GM18517 (cell line): ENCODE measurements around the gene OR10G7.

Experiments used
- ATAC-seq: cut with Tn5 transposase; IDR thresholded peaks from one replicate; pipeline ENCODE4 v1.9.1; 2021; ENCODE audit warnings: mild to moderate bottlenecking, moderate library complexity; ENCODE audit not compliant: unreplicated experiment

Gene OR10G7

GRCh38 chr11:124041254-124041653 is at the start of gene OR10G7:
Gene OR10G7, minus strand, starts transcription at chr11:124041325. Its CDS starts 2,324 bp downstream, at chr11:124039001.
- ATAC-seq = no peak

DNA sequence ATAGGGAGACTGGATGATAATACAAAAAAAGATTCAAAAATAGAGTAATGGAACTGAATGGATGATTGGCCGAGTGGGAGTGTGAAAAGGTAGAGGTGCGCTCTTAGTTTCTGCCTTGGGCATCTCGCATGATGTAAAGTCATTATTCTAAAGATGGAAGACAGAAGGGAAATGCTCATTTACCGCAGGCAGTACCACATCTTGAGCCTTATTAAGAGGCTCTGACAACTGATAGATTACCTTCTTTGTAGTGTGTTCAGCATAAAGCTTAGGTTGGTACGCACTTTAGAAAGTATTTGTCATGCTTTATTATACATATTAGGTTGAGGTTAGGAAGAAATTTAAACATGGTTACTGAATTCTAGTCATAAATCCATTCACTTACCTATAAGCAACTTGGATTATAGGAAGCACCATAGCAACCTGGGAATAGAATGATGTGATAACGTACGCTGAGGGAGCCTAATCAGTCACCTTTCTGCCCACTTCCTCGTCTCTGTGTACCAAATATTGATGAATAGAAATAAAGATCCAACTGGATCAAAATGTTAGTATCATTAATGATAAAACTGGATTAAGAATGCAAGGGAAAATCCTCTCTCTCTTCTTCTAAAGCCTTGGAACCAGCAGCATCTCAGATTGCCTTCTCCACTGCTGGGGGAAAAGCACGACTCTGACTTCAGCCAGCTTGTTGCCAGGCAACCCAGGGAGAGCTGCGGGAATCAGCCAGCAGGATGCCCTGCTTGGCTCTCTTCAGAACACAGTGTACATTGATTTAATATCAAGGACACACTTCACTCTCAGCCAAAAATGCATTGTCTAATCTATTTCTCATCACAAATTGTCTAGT is 45.1 kb upstream of the OR10G7 start:
- no peak for ATAC-seq

GRCh38 chr11:124085583-124085982 is 44.5 kb upstream of the OR10G7 start:
- no peak for ATAC-seq

GRCh38 chr11:124082371-124082770 is 41.2 kb upstream of the OR10G7 start:
- no peak for ATAC-seq

DNA sequence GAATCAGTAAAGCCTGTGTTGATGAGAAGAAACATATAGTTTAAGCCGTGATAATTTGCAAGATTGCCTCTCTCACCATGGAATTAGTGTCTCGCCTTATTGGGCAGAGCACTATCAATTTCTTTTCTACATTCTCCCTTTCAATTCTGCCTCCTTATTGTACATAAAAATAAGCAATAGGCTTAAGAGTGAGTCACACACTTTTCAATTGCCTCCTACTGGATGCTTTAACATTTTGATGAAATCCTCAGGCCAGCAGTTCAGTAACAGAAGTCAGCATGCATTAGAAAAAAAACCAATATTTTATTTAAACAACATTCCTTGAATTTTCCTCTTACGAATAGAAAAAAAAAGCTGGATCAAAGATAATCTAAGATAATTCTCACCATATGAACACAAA is 40.4 kb upstream of the OR10G7 start:
- ATAC-seq = no peak

DNA sequence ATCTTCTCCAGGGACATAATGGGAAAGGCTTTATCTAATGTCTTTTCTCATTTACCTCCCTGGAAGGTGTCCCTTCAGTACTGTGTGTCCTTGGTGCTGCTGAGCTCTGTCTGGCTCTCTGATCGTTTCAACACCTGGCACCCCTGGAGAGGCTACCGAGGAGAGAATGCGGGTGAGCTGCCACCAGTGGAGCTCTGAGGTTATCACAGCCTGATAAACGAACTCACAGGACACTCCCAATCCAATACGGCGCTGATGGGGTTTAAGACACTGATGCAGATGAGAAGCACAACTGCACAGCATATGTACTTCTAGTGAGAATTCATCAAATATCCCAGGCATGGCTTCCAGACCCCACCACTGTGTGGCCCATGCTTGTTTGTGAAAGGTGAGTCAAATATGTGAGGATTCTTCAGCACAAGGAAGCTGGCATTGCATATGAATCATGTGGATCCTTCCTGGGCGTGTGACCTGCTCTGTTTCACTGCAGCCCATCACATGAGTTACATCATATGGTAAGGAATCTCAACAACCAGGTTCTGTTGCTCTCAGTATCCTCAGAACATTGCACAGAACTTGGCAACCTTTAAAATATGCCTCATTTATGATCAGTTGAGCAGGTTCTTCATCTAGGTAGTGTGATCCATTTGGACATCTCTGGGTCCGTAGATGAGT is 39.3 kb upstream of the OR10G7 start:
- no peak for ATAC-seq

DNA sequence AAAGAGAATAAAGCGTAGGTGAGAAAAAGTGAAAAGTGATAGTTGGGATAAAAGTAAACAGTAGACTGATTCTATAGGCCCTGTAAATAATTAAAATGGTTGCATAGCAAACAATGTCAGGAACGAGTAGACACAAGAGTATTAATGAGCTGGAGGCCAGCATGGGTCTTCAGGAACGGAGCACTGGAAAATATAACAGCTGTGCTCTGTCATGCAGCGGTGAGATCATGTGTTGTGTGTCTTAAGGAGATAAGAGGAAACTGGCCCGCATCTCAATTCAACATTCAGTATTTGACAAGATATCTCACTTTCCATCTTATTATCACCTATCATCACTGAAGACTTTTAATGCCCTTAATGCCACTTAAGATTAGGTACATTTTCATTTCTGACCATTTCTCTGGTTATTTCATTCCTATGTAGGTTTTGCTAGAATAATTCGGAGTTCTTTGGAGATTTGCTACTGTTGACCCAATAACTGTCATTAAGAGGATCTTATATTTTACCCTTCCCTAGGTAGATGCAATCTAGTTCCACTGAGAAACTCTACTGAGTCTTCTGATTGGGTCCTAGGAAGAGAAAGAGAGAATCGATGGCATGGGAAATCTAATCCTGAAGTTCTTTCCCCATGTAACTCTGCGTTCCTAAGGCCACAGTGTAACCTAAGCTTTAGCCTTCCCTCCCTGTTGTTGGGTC is 38.7 kb upstream of the OR10G7 start:
- ATAC-seq = no peak

DNA sequence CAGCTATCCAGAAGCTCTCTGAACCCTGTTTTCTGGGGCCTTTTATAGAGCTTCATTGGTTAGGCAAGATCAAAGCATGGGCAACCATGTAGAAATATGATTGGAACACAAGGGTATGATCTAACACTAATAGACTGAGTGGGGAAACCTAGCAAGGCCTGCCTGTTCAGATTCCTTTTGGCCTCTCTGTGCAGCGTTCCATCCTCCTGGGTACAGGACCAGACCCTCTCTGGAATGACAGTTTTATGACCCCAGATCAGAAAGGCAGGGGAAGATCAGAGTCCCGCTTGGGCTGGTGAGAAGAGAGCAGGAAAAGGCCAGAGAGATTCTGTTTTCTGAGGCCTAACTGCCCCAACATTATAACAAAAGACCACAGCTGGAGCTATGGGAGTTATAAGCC is 37.5 kb upstream of the OR10G7 start:
- no peak for ATAC-seq

DNA sequence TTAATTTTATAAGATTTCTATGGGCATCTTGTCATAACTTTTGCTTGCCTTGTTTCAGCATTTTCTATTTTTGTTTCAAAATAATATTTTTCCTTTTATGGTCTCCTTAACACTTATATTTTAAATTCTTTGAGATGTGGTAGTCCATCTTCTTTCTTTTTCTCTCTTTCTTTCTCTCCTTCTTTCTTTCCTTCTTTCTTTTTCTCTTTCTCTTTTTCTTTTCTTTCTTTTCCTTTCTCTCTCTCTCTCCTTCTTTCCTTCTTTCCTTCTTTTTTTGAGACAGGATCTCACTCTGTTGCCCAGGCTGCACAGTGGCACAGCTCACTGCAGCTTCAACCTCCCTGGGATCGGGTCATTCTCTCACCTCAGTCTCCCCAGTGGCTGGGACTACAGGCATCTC is 36.1 kb upstream of the OR10G7 start:
- ATAC-seq = no peak

DNA sequence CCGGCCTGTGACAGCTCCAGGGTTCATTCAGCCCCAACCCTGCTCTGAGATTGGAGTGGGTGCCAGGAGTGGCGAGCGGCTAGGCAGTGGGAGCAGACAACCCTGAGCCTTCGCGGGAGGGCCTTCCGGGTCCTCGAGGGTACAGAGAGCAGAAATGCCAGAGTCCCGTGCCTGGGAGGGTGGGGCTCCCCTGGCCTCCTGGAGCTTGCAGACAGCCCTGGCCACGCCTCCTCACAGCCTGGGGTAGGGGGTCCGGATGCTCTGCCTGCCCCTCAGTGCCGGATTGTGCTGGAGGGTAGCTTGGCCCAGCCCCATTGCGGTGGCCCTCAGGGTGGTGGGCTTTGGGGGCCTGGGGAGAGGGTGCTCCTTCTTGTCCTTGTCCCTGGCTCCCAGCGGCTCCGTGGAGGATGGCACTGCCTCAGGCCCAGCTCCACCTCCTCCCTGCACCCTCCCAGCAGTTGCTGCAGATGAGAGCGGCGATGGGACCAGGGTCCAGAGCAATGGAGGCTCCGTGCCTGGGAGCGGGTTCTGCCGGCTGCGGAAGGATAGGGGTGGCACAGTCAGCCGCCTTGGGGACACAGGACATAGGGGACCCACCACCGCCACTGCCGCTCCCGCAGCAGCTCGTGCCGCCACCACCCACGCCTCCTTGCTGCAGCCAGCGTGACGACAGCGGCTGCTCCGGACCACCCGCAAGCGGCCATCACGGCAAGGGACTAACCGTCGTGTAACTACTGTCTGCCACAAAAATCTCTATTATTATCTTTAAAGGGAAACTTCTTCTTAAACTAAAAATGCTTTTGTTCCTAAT is 34.9 kb upstream of the OR10G7 start:
- ATAC-seq = peak; percentile 46

DNA sequence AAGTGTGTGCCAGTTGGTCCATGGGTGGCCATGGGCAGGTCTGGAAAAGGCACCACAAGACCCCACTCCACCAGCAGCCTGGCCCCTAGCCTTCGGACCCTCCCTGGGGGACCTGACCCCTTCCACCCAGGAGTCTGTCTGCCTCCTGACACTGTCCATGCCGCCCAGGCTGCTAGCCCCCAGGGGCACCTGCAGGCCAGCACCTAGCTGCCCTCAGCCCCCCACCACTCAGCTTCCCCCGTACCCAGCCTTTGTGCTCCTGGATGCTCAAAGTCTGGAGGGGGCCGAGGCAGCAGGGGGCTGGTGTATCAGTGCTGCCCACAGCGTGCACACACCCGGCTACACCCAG is 34.3 kb upstream of the OR10G7 start:
- ATAC-seq = no peak

DNA sequence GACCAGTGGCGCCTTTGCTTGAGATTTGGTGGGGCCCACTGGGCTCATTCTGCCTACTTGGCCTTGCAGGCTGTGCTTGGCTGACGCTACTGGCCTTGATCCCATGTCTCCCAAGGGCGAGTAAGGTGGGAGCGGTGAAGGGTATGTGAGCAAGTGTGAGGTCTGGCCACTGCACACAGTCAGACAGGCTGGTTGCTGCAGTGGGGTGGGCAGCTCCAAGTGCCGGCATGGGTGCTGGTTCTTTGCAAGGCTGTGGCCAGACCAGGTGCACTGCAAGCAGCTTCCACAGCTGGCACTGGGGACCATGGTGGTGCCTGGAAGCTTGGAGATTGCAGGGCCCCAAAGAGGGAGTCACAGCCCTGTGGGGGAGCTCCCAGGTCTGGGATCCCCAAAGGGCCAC is 33.4 kb upstream of the OR10G7 start:
- no peak for ATAC-seq

DNA sequence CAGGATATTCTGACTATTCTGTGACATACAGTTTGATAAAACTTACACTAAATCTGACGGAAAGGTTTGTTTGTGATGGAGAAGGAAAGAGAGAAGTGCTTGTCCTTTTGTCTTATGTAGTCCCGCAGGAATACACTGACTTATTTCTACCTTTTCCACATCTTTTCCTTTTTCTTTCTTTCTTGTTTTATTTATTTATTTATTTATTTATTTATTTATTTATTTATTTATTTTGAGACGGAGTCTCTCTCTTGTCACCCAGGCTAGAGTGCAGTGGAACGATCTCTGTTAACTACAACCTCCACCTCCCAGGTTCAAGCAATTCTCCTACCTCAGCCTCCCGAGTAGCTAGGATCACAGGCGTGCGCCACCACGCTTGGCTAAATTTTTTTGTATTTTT is 31.0 kb upstream of the OR10G7 start:
- ATAC-seq = no peak

GRCh38 chr11:124071623-124071948 is 30.5 kb upstream of the OR10G7 start:
- no peak for ATAC-seq

DNA sequence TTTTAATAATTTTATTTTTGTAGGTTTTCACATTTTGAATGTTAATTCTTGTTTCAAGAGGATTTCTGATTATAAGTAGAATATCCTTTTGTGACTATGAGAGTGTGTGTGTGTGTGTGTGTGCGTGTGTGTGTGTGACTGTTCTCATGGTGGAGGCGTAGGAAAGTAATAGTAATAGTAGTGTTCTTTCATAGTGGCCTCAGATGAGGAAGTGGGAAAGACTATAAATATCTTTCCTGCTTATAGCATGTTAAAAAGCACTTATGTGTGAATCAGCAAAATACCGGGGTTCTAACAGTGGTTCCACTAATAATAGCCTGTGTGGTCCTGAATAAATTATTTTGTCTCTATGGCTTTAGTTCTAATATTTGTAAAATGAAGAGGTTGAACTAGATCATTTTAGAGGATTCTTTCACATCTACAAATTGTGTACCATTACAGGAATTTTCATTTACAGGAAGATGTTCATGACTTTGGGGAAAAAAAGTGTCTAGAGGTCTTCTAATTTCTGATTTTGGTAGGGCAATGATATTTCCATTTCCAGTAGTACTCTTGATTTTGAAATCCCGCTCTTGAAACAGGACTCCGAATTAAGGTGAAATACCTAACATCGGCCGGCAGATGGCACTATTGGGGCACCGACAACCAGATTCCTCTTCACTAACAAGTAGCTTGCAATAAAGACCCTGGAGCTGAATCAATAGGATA is 29.9 kb upstream of the OR10G7 start:
- peak; percentile 84 for ATAC-seq

- ATAC-seq = peak; percentile 76
These were observed 28.6 kb upstream of the OR10G7 start for GRCh38 chr11:124069429-124070401.

DNA sequence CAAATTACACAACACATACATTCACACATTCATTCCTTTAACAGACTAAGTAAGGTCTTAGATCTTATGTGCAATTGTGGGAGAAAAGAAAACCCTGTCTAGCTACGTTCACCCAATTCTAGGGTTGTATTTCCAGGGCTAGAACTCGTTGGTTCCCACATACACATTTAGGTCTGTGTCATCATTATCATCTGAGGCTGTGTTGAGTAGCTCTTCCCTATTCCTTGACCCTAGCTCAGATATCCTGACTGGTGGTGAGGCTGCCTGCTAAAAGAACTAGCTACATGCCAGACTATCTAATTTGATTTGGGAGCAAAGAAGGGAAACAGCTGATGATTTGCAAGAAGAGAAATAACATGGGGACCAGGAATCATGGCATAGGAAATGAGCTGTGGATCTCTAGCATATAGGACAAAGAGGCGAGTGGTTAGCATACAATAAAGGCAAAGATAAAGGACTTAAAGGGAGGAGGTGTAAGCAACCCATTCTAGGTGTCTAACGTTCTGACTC is 27.5 kb upstream of the OR10G7 start:
- ATAC-seq = no peak

DNA sequence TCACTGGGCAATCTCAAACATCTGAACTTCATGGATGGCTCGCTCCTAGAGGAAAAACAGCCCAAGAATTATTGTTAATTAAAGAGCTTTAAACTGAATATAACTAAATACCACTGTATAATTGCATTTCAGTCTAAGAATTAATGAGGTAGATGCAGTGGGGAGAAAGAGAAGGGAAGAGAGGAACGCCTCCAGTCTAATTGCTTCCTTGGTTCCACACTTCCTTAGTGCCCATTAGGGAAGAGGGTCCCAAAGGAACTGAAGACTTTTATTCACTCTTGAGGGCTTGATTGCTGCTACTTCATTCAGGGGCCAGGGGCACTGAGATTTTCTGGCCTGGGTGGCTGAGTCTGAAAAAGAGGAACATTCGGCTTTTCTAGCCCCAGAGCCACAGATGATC is 11.8 kb upstream of the OR10G7 start:
- no peak for ATAC-seq

DNA sequence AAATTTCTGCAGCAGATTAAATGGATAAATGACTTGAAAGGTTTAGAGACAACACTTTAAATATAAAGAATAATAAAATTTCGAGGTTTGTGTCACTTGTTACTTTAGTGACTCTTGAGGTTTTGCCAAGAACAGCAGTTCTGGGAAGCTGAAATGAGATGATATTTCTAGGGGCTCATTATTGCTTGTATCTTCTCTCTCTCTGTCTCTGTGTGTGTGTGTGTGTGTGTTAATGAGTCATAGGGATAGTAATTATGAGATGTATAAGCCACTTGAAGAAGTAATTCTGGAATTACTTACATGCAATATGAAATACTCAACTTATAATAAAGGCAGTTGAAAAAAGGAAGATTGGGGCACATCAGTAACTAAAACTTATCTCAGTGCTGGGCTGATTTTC is 9.6 kb upstream of the OR10G7 start:
- ATAC-seq = no peak
